Upper lobe of left lung (tissue), 6 donors: ENCODE measurements around the gene TBC1D14. TPM values are rescaled to one million over a fixed set of nuclear protein-coding genes. Genes with fewer than 3 reads are reported as not detected.

ENCODE experiments used
- ATAC-seq, 2 donors: fragments of 200-7000 bp; cut with Tn5 transposase; one replicate each; pipeline ENCODE4 v1.9.1; 2022; ENCODE audit warnings: mild to moderate bottlenecking in 2 of 2, moderate library complexity in 2 of 2; ENCODE audit not compliant: low FRiP score in 2 of 2
- DNase-seq, 2 donors: peaks; one replicate each; pipeline ENCODE4 v3.0.0-alpha.2; 2019 to 2020
- H3K27ac ChIP-seq, 4 donors: fragments of 200-600 bp; sonication (generic); one replicate each; pipeline ENCODE4 v1.5.1; 2016 to 2019
- H3K27me3 ChIP-seq, 4 donors: fragments of 200-600 bp; sonication (generic); one replicate each; pipeline ENCODE4 v1.5.1; 2017 to 2019
- H3K36me3 ChIP-seq, 4 donors: fragments of 200-600 bp; sonication (generic); one replicate each; pipeline ENCODE4 v1.5.1; 2016 to 2019
- H3K4me1 ChIP-seq, 4 donors: fragments of 200-600 bp; sonication (generic); one replicate each; pipeline ENCODE4 v1.5.1; 2018 to 2019
- H3K4me3 ChIP-seq, 4 donors: fragments of 200-600 bp; sonication (generic); one replicate each; pipeline ENCODE4 v1.5.1; 2017 to 2019; ENCODE audit warnings: mild to moderate bottlenecking in 2 of 4, moderate library complexity in 1 of 4
- H3K9me3 ChIP-seq, 4 donors: fragments of 200-600 bp; sonication (generic); one replicate each; pipeline ENCODE4 v1.5.1; 2018 to 2019
- EP300 ChIP-seq, 4 donors: sonication (generic); formaldehyde crosslinking; IDR thresholded peaks; one replicate each; pipeline ENCODE4 v1.5.1; 2017; ENCODE audit warnings: antibody characterized with exemption in 4 of 4, control low read depth in 2 of 4
- POLR2A ChIP-seq, 4 donors: fragments of 450-650 bp; IDR thresholded peaks; one replicate each; pipeline ENCODE4 v1.5.1; 2016 to 2017; ENCODE audit warnings: antibody characterized with exemption in 4 of 4, mild to moderate bottlenecking in 2 of 4
- POLR2AphosphoS5 ChIP-seq, 2 donors: sonication (generic); formaldehyde crosslinking; IDR thresholded peaks; one replicate each; pipeline ENCODE4 v1.5.1; 2017; ENCODE audit warnings: antibody characterized with exemption in 2 of 2
- WGBS, 2 donors: methylation state at CpG; one replicate each; pipeline ENCODE4 v1.1.5; 2017 to 2018; 5-methylcytosine and 5-hydroxymethylcytosine counted together
- total RNA-seq, 6 donors: library from RNA; depleted of rRNA in 4 of 6; stranded (reverse); fragments of >200 nt in 4 of 6; gene quantifications; one replicate each; pipeline versions ENCODE4 v1.1.0 to v1.2.1, GENCODE V29; 2016 to 2021
- TF ChIP-seq, protein P1 (sequence below), 6 experiments: fragments of 450-650 bp in 4 of 6; fragments of 200-600 bp in 2 of 6; sonication (generic) in 2 of 6; IDR thresholded peaks; one replicate each; pipeline ENCODE4 v1.5.1; 2016 to 2019; ENCODE audit warnings: antibody characterized with exemption in 6 of 6
- donor health status: DM: no; HTN: no; CAD: no; lungs with moderate emphysema.
- donor health status: DM: no; HTN: yes; CAD: no; lungs with severe emphysema.

TBC1D14 gene
- total RNA-seq, 6 donors from 2014 or later = 47.7 to 61.8 (median 57.8) TPM

DNA sequence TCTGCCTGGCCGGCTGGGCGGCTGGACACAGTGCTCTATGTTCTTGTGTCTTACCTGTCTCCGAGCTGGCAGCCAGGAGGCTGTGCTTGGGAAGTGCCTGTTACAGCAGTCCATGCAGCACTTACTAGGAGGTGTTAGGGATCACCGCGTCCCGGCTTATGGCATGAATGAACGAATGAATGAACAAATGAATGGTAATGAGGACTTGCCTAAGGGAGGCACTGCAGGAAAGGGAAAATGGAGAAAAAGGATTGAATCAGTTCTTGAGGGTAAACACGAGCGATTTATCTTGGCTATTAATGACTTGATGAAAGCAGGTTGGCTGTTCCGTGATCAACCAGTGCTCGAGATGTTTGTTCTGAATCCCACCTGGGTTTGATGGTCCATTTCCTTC lies 31.1 kb downstream of the TBC1D14 start:
- Histone ChIP-seq H3K36me3 (peaks cover 0 to 2% (median 0%) of the 10 kb centered on the region in 4 donors), H3K27me3 (no peaks in the 10 kb centered on the region), H3K9me3 (no peaks in the 10 kb centered on the region), H3K4me1 (peaks cover 49 to 62% (median 56%) of the 10 kb centered on the region in 4 donors), H3K27ac (peak overlapping the region; percentile 63 to 83 (median 78)), H3K4me3 (no peak overlapping the region)
- 95% methylated on average over 11 of the region's 11 CpGs for WGBS, 2 donors
- TF ChIP-seq, protein P1, sequence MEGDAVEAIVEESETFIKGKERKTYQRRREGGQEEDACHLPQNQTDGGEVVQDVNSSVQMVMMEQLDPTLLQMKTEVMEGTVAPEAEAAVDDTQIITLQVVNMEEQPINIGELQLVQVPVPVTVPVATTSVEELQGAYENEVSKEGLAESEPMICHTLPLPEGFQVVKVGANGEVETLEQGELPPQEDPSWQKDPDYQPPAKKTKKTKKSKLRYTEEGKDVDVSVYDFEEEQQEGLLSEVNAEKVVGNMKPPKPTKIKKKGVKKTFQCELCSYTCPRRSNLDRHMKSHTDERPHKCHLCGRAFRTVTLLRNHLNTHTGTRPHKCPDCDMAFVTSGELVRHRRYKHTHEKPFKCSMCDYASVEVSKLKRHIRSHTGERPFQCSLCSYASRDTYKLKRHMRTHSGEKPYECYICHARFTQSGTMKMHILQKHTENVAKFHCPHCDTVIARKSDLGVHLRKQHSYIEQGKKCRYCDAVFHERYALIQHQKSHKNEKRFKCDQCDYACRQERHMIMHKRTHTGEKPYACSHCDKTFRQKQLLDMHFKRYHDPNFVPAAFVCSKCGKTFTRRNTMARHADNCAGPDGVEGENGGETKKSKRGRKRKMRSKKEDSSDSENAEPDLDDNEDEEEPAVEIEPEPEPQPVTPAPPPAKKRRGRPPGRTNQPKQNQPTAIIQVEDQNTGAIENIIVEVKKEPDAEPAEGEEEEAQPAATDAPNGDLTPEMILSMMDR (IDR thresholded peaks at IDR 0.05) = no peak
- TF ChIP-seq POLR2A (IDR thresholded peaks at IDR 0.05) (no peak), POLR2AphosphoS5 (IDR thresholded peaks at IDR 0.05) (no peak), EP300 (IDR thresholded peaks at IDR 0.05) (no peak)
- no peak for ATAC-seq
- DNase-seq = no peak

DNA sequence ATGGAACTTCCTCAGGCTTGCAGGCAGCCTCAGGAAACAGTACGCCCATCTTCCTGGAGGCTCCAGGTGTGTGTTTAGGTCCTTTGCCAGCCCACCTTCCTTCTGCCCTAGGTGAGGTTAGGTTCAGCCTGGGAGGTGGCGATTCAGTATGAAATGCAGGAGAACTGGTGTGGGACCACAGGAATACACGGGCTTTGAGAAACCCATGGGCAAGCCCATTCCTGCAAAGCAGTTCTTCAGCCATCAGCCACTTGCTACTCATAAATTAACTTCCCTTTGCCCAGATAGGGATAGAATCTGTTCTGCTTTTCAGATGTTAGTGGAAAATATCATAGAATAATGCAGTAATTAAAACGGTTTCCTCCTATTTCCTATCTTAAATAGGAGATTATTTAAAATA lies 32.2 kb downstream of the TBC1D14 start:
- 35 to 36% methylated on average over 4 of the region's 4 CpGs for WGBS, 2 donors
- H3K4me3 ChIP-seq = no peak overlapping the region
- TF ChIP-seq, protein P1 (IDR thresholded peaks at IDR 0.05) = no peak
- TF ChIP-seq POLR2A (IDR thresholded peaks at IDR 0.05) (no peak), POLR2AphosphoS5 (IDR thresholded peaks at IDR 0.05) (no peak), EP300 (IDR thresholded peaks at IDR 0.05) (no peak)
- peaks cover 49 to 62% (median 56%) of the 10 kb centered on the region in 4 donors for H3K4me1 ChIP-seq
- ATAC-seq (no peak), DNase-seq (no peak)
- H3K36me3 ChIP-seq = peaks cover 0 to 2% (median 0%) of the 10 kb centered on the region in 4 donors
- no peaks in the 10 kb centered on the region for H3K9me3 ChIP-seq
- H3K27ac ChIP-seq = peak overlapping the region; percentile 63 to 83 (median 78)
- H3K27me3 ChIP-seq = no peaks in the 10 kb centered on the region

DNA sequence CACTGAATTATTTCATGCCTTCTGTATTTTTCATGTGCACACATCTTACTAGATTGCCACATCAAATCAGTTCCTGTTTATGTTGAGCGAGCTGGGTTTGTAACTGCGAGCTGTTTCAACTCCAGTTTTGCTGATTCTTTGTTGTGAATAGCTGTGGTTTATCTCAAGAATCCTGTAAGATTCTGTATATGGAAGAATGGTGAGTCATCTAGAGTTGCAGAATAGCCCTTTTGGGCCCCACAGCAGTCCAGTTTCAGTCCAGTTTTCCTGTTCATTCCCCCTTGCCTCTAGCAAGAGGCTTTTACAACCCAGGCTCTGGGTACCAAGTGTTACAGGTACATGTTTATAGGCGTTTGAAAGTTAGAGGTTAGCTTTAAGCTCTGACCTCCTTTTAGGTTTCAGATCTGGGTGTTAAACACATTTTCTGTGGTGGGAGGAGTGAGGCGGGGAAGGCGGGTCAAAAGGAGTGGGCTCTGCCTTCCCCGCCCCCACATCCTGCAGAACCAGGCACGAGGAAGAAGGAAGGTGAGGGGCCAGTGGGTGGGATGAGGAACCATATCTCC lies 32.7 kb downstream of the TBC1D14 start:
- Histone ChIP-seq H3K4me1 (peaks cover 49 to 62% (median 54%) of the 10 kb centered on the region in 4 donors), H3K27me3 (no peaks in the 10 kb centered on the region), H3K9me3 (no peaks in the 10 kb centered on the region), H3K4me3 (no peak overlapping the region), H3K36me3 (peaks cover 0 to 2% (median 0%) of the 10 kb centered on the region in 4 donors), H3K27ac (peak overlapping the region; percentile 63 to 83 (median 78))
- ATAC-seq = peak; percentile 81 to 83
- DNase-seq = peak in 1 of 2 donors; percentile 65
- 24 to 29% methylated on average over 7 of the region's 7 CpGs for WGBS, 2 donors
- TF ChIP-seq POLR2A (IDR thresholded peaks at IDR 0.05) = peak in 1 of 4 donors; percentile 40
- TF ChIP-seq, protein P1 (IDR thresholded peaks at IDR 0.05) = no peak
- TF ChIP-seq POLR2AphosphoS5 (IDR thresholded peaks at IDR 0.05) = peak in 1 of 2 donors; percentile 54

DNA sequence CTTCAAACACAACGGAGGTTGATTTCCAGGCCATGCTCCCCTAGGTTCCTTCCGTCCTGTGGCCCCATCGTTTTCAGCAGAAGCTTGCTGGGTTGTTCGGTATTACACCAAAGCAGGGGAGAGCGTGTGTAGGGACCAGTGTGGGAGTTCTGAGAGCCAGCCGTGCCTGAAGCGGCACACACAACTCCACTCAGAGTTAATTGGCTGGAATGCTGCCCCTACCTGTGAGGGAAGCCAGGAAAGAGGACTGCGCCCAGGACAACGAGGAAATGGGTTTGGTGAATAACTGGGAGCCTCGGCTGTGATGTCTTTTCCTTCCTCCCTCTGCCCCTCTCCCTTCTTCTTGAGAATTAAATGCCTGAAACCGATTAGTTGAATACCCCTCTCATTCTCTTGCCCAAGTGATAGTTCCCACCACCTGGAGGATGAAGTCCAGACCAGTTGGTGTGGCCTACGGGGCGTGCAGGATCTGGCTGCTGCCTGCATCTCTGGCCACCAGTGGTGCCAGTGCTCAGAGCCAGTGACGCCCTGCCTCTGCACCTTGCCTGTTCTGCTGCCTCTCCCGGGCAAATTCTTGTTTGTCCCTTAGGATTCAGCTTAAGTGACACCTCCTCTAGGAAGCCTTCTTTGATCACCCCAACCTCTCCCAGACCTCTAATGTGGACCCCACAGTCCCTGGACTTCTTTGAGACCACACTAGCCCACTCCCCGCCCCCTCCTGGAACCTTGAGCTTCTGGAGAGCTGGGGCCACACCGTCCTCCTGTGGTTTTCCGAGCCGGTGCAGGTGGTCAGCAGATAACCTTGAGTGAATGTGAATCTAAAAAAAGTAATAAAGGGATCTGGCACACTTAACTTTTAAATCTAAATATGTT lies 33.6 kb downstream of the TBC1D14 start:
- ATAC-seq (no peak), DNase-seq (no peak)
- Histone ChIP-seq H3K4me3 (no peak overlapping the region), H3K27me3 (no peaks in the 10 kb centered on the region), H3K36me3 (peaks cover 0 to 2% (median 0%) of the 10 kb centered on the region in 4 donors), H3K9me3 (no peaks in the 10 kb centered on the region), H3K27ac (peak overlapping the region; percentile 63 to 83 (median 78)), H3K4me1 (peaks cover 43 to 59% (median 47%) of the 10 kb centered on the region in 4 donors)
- no peak for TF ChIP-seq POLR2AphosphoS5 (IDR thresholded peaks at IDR 0.05)
- TF ChIP-seq, protein P1 (IDR thresholded peaks at IDR 0.05) = no peak
- no peak for TF ChIP-seq EP300 (IDR thresholded peaks at IDR 0.05)
- no peak for TF ChIP-seq POLR2A (IDR thresholded peaks at IDR 0.05)
- 66 to 78% methylated on average over 18 to 19 of the region's 19 CpGs for WGBS, 2 donors
